Measurements from ENCODE around the gene TMEM171.

DNA sequence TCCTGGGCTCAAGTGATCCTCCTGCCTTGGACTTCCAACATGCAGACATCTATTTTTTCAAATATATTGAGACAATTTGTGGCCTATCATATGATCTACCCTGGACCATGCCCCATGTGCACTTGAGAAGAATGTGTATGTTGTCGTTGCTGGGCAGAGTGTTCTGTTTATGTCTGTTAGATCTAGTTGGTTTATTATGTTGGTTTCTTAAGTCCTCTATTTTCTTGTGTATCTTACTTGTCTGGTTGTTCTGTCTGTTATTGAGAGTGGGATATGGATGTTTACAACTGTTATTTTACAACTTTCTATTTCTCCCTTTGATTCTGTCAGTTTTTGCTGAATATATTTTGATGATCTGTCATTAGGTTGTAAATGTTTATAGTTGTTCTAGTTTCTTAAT is 10.2 kb upstream of the TMEM171 start:
- no peak for TF ChIP-seq POLR2AphosphoS5 (IDR thresholded peaks at IDR 0.05; ENCODE audit: control insufficient read depth, insufficient read depth, low read depth, low read length)
- TF ChIP-seq FOXK2 (conservative IDR thresholded peaks at IDR 0.05 in 1 of 2, IDR thresholded peaks at IDR 0.05 in 1 of 2; ENCODE audit: low read depth in 2 of 2) = no peak
- TF ChIP-seq POLR2G (IDR thresholded peaks at IDR 0.05; ENCODE audit: low read depth, low read length) = no peak
- TF ChIP-seq STAT5A (IDR thresholded peaks at IDR 0.05; ENCODE audit: borderline replicate concordance, low read length) = no peak
